ENCODE data around the gene SPPL2B.

The SPPL2B gene

DNA sequence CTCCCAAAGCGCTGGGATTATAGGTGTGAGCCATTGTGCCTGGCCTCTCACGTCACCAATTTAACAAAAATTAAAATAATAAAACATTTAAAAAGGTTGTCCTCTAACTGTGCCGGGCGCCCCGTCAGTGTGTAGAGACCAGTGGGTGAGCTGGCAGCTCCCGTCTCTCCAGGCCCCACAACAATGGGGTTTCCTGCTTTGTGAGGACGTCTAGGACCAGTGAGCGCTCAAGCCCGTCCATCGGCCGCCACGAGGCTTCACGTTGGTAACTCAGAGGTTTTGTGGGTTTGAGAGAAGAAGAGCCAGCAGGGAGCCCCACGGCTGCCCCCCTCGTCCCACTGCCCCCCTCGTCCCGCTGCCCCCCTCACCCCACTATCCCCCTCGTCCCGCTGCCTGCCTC lies 4.8 kb upstream of the SPPL2B start:
- no peak for DNase-seq (ENCODE audit: low read depth)

DNA sequence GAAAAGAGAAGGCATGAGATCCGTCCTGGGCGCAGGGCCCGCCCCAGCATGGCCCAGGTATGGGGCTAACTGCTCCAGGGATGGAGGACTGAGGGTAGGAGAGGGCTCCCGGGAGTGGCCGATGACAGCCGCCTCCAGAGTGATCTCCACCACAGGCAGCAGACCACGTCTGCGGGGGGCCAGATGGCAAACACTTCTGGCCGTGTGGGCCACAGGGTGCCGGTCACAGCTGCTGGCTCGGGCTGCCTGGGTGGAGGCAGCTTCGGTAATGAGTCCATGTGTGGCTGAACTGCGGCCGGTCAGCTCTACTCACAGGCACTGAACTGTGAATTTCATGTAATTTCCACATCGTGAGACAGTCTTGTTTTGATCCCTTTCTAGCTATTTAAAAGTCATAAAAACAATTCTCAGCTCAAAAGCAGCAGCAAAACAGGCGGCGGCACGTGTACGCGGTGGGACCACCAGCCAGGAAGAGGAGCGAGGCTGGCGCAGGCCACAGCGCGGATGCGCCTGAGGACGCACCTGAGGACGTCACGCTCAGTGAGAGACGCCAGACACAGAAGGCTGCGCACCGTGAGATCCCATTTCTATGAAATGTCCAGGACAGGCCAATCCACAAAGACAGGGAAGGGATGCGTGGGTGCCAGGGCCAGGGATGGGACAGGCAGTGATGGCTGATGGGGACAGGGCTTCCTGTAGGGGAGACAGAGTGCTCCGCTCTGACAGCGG lies 4.1 kb upstream of the SPPL2B start:
- DNase-seq (ENCODE audit: low read depth), result no peak

DNA sequence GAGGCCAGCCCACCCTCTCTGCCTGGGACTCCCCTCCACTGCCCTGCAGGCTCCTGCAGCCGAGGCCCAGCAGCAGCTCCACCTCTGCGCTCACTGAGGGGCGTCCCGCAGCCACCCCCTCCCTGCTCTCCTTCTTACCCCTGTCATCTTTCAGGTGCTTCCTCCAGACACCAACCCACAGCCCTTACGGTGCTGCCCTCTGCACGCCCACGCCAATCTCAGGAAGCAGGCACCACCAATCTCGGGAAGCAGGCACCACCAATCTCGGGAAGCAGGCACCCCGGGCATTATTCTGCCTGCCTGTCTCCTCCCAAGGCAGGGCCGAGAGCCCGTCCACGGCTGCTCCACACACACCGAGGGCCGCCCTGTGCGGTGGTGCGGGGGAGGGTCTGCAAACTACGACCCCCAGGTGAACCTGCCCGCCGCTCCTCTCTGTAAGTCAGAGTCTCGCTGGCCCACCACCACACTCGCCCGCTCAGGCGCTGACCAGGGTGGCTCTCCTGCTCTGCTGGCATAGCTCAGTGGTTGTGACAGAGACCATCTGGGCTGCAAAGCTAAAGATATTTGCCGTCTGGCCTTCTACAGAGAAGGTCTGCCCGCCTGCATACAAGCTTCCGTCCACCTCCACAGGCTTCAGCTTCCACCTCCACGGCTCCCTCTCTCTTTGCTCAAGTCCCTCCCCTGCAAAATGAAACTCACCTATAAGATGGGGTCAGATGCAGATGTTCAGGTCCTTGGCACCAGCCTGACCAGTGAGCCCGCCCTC lies 3.0 kb upstream of the SPPL2B start:
- no peak for DNase-seq (ENCODE audit: low read depth)

DNA sequence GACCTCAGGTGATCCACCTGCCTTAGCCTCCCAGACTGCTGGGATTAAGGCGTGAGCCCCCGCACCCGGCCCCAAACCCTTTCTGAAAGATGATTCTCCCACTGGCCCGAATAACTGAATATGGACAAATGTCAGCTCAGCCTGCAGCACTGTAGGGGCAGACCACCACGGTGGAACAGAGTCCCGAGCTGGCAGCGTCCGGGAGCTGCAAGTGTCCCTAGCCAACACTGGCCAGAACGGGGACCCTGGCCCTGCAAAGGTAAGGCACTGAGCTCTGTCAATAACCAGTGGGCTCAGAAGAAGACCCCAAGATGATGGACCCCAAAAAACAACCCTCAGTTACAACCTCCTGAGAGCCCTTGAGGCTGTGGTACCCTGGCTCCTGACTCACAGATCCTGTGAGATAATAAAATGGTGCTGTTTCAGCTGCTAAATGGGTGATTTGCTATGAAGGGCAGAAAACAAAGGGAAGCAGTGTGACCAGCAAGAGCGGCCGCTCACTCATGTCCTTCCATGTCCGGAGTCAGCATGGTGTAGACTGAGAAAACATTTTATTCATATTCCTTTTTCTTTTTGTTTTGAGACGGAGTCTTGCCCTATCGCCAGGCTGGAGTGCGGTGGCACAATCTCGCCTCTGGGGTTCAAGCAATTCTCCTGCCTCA lies 1.7 kb upstream of the SPPL2B start:
- DNase-seq (ENCODE audit: low read depth), result no peak

DNA sequence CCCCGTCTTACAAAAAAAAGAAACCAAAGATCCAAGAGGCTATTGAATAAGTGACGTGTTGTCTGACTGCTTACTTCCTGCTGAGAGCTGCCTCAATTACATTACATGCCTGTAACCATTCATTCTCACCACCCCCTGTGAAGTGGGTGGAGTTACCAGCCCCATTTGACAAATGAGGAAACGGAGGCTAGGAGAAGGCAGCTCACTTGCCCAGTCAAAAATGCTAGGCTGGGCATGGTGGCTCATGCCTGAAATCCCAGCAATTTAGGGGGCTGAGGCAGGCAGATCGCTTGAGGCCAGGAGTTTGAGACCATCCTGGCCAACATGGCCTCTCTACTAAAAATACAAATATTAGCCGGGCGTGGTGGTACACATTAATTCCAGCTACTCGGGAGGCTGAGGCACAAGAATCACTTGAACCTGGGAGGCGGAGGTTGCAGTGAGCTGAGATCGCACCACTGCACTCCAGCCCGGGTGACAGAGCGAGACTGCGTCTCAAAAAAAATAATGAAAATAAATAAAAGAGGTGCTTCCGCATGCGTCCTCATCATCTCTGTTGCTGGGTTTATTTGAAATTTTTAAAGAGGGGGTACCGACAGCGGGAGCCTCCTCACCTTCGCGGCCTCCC lies 597 bp upstream of the SPPL2B start:
- DNase-seq (ENCODE audit: low read depth), result peak; percentile 25

DNA sequence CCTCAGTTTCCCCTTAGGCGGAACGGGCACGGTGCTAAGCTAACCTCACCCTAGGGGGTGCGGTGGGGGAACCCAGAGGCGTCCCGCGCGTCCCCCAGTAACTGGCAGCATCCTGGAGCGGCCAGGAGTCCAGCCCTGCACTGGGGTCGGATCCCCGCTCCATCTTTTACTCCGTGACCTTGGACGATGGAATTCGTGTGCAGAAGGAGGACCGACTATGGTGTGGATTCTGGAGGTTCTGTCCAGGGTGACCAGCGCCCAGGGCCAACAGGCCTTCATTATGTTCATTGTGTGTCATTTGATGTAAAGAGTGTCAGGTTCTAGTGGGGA lies 630 bp downstream of the SPPL2B start:
- DNase-seq (ENCODE audit: low read depth), result no peak

DNA sequence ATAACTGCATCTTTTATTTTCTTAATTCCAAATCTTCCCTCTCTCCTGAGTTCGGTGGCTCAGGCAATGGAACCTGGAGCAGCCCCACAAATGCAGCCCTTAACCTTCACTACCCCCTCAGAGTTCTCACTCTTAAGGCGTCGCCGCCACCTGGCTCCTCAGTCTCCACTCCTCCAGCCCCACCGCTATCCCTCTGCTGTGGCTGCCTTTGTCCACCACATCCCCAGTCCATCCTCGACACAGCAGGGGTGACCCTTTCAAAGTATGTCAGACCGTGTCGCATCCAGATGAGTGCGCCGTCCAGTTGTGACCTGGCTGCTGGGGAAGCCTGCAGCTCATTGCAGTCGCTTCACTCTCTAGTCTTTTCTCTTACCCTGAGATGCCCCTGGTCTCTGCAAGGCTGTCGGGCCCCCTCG lies 1.0 kb downstream of the SPPL2B start:
- DNase-seq (ENCODE audit: low read depth), result no peak

DNA sequence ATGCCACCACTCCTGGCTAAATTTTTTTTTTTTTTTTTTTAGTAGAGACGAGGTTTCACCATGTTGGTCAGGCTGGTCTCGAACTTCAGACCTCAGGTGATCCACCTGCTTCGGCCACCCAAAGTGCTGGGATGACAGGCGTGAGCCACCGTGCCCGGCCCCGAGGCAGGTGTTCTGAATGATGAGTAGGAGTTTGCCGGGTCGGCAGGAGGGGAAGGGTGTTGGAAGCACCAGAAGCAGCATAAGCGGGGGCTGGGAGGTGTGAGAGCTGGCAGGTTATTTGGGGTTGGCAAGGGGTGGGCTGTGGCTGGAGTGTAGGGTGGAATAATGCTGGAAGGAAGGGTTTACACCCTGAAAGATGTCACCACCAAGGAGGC lies 1.8 kb downstream of the SPPL2B start:
- no peak for DNase-seq (ENCODE audit: low read depth)

DNA sequence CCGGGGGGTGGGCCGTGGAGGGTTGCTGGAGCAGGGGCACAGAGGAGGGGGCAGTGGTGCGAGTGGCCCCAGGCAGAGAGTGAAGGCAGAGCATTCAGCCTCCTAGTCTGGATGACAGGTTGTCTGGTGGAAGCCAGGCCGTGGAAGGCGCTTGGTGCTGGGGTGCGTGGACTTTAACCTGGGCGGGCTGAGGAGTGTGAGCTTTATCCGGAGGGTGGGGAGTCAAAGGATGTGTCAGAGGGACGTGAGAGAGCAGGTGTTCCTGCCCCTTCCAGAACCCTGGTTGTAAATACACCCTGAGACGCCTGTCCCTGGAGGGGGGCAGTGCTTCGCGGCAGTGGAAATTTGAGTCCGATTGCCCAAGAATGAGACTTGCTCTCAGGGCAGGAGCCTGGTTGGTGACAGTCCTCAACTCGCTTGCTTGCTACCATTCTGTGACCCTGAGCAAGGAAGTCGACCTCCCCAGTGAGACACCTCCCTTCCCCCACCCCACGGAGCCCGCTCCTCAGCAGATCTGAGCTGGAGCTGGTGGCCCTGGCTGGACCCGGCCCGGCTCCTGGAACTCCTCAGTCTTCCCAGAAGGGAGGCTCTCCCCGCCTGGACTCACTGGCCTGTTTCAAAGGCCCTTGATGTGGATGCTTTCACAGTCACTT lies 2.3 kb downstream of the SPPL2B start:
- DNase-seq (ENCODE audit: low read depth), result no peak

DNA sequence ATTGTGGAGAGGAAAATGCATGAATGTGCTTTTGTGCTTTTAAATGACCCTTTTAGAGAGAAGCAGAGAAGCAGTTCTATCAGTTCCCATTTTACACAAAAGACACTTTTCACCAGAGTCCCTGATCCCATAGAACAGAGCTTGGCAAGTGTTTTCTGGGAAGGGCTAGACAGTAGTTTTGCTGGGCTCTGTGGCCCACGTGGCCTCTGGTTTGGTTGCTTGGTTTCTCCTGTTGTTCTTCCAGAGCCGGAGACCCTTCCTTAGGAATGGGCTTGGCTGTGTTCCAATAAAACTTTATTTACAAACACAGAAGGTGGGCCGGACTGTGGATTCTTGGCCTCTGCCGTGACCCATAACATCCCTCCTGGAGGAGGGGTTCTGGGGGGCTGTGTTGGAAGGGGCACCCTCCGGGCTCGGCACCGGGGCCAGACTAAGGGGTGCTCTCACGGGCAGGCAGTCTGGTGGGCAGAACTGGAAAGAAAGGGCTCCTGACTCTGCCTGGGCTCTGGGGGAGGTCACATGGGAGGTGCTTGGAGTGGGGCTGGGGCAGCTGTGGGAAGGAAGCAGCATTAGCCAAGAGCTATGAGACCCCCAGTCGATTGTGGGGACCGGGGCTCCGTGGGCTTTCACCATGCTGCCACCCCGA lies 3.2 kb downstream of the SPPL2B start:
- DNase-seq (ENCODE audit: low read depth), result no peak

DNA sequence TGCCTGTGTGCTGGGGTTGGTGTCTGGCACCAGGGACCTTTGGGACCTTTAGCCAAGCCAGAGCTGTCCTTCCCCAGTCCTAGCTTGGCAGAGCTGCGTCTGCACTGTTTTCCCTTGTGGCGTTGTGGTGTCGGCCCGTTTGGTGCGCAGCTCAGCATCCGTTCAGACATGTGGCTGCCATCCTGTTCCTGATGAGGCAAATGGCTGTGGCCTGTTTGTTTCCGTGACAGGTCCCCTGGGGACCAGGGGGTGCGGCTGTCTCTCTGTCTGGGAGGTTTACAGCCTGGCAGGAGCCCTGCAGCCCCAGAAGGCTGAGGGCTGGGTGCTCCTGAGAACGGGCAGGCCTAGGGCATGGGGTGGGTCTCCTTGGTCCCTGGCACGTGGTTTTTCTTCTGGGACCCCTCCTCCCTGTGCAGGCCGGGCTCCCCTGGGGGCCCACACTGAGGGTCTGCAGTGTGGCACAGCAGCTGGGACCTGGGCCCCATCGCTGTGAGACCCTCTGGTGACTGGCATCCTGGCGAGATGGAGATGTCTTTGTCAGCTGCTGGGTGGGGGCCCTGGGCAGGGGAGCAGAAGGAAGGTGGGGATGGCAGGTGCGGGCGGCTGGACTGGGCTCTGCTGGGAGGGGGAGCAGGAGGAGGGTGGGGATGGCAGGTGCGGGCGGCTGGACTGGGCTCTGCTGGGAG lies 4.0 kb downstream of the SPPL2B start:
- peak; percentile 23 for DNase-seq (ENCODE audit: low read depth)

DNA sequence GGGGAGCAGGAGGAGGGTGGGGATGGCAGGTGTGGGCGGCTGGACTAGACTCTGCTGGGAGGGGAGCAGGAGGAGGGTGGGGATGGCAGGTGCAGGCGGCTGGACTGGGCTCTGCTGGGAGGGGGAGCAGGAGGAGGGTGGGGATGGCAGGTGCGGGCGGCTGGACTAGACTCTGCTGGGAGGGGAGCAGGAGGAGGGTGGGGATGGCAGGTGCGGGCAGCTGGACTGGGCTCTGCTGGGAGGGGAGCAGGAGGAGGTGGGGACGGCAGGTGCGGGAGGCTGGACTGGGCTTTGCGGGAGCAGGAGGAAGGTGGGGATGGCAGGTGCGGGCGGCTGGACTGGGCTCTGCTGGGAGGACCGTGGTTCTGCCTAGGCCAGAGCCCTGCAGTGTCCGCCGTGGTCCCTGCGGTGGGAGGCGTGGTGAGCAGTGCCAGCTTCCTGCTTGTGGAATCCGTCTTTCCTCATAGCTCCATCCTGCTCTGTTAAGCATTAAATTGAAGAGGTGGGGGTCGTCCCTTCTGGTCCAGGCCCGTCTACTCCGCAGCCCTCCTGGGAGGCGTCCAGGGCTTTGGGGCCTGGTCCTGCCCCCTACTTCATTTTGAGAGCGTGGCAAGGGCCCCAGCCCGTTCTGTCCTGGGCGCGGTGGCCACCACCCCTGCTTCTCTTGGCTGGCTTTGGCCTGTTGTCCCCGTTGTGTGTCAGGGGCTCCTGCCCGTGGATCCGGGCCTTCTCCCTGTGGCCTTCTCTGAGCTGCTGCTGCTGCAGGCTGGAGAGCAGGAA lies 4.7 kb downstream of the SPPL2B start:
- no peak for DNase-seq (ENCODE audit: low read depth)

DNA sequence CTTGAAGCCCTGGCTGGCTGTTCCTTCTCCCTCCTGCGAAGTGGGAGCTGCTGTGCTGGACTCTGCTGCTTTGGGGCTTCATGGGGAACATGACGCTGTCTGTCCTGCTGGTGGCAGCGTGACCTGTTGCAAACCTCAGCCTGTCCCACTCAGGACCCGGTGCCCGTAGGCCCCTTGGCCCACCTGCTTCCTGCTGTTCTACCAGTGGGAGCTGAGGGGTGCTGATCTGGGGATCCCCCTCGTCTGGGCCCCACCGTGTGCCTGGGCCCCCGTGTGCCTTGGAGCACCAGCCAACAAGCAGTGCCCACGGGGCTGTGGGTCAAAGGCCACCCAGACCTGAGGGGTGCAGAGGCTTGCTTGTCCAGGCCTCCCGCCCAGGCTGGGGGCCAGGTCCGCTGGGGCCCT lies 5.3 kb downstream of the SPPL2B start:
- no peak for DNase-seq (ENCODE audit: low read depth)

DNA sequence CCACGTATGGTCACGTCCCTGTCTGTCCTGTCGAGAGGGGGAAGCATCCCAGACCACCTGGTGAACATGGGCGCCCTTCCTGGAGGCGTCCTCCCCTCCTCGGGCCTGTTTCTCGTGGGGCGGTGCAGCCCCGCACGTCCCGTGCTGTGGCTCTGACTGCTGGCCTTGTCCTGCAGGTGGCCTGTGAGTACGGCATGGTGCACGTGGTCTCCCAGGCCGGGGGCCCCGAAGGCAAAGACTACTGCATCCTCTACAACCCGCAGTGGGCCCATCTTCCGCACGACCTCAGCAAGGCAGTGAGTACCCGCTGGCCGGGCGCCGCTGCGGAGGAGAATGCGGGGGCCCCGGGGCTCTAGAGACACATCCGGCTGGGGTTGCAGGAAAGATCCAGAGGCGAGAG lies 5.9 kb downstream of the SPPL2B start:
- DNase-seq (ENCODE audit: low read depth), result no peak

DNA sequence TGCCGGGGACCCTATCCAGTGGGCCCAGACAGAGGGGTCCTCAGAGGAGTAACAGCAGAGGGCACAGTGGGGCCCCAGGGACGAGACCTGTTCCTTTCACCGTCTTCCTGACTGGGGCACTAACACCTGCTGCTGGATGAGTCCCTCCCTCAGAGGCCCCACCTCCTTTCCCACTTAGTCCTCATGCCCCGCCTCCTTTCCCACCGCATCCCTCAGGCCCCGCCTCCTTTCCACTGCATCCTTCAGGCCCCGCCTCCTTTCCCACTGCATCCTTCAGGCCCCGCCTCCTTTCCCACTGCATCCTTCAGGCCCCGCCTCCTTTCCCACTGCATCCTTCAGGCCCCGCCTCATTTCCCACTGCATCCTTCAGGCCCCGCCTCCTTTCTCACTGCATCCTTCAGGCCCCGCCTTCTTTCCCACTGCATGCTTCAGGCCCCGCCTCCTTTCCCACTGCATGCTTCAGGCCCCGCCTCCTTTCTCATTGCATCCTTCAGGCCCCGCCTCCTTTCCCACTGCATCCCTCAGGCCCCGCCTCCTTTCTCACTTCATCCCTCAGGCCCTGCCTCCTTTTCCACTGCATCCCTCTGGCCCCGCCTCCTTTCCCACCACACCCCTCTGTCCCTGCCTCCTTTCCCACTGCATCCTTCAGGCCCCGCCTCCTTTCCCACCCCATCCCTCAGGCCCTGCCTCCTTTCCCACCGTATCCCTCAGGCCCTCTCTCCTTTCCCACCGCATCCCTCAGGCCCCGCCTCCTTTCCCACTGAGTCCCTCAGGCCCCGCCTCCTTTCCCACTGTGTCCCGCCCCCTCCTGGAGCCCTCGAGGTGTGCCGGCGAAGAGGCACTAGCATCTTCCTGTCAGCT lies 6.7 kb downstream of the SPPL2B start:
- no peak for DNase-seq (ENCODE audit: low read depth)

DNA sequence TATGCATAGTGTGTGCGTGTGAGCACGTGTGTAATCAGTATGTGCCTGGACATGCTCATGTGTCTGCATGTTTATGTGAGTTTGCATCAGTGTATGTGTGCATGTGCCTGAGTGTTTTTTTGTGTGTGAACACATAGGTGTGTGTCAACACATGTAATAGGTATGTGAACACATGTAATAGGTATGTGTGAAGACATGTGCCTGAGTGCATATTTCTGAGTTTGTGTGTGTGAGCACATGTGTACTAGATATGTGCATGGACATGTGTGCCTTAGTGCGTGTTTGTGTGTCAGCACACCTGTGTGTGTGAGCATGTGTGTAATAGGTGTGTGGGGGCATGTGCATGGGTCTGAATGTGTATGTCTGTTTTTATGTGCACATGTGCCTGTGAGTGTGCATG lies 7.4 kb downstream of the SPPL2B start:
- no peak for DNase-seq (ENCODE audit: low read depth)

DNA sequence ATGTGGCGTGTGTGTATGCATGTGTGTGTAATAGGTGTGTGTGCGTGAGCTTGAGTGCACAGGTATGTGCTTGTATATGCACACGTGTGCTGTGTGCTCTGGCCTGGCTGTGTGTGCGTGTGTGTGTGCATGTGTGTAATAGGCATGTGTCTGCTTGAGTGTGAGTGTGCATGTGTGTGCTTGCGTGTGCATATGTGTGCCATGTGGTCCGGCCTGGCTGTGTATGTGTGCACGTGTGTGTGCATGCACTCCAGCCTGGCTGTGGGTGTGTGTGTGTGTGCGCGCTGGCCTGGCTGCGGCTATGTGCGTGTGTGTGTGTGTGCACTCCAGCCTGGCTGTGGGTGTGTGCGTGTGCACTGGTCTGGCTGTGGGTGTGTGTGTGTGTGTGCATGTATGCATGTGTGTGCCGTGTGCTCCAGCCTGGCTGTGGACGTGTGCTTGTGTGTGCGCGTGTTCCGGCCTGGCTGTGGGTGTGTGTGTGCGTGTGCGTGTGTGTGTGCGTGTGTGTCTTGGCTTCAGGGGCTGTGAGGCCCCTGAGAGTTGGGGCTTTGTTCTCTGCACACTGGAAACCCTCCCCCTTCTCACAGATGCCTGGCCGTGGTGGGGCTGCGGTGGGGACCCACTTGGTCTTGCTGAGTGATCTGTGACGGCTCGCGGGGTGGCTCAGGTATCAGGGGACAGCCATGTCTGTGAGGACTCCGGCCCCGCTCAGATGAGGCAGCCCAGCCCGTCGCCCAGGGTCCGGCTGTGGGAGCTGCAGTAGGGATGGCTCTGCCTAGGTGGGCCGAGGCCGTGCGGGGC lies 8.2 kb downstream of the SPPL2B start:
- DNase-seq (ENCODE audit: low read depth), result no peak

DNA sequence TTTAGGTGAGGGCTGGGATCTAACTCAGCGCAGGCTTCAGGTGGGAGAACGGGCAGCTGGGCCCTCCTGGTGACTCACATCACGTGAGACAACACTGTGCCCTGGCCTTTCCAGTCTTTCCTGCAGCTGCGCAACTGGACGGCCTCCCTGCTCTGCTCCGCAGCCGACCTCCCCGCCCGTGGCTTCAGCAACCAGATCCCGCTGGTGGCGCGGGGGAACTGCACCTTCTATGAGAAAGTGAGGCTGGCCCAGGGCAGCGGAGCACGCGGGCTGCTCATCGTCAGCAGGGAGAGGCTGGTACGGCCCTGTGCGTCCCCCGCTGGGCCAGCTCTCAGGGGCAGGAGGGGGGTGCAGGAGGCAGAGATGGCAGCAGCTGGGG lies 8.8 kb downstream of the SPPL2B start:
- DNase-seq (ENCODE audit: low read depth), result no peak

Measured in activated gamma-delta T cell treated with anti-CD3 and anti-CD28 coated beads, Interleukin-2, amount 50 U/mL, for 16 hours (primary cell).